HS-5 (cell line): ENCODE data around the gene CGNL1.

Experiments
- DNase-seq: peaks from one replicate; pipeline ENCODE4 v3.0.0-alpha.2; 2012; ENCODE audit warnings: low read depth

CGNL1 gene

DNA sequence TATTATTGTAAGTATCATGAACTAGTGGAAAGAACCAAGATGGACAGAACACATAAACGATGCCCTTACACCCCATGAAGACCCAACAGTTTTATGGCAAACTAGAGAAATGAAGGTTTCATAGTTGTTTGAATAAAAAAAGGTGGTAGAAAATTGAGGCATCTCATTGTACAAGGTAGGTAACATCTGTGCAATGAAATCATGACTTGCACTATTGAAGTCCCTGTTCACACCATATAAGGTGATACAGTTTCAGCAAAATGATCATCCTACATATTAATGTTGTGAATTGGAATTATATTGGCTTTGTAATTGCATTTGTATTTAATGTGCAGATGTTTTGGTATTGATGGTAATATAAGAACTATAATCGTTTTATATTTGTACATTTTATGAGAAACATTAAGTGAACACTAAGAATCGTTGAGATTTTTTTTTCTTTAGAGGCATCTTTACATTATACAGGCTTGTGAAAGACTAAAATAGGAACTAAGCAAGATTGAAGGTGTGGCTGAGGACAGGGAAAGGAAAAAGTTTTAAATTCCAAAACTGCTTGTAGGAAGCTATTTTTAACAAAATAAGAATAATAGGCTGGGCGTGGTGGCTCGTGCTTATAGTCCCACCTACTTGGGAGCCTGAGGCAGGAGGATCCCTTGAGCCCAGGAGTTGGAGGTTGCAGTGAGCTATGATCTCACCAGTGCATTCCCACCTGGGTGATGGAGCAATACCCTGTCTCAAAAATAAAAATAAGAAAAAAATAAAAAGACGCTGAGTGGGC, 48.5 kb downstream of the CGNL1 start:
- DNase-seq, result no peak

DNA sequence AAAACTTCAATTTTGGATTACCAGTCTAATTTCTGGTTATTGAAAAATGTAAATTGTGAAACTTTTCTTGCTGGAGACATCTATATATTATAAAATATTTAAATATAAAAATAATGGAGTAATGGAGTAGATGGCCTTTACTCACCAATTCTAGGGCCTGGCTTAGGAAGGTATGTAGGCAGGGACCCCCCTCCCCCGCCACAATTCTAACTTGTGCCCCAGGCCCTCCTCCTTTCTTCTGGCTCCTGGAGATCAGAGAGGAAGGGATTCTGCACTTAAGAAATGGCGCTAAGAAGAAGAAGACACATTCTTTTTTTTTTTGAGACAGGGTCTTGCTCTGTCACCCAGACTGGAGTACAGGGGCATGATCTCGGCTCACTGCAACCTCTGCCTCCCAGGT, 49.5 kb downstream of the CGNL1 start:
- DNase-seq, result no peak

GRCh38 chr15:57427367-57427821, 51.1 kb downstream of the CGNL1 start:
- DNase-seq, result no peak

GRCh38 chr15:57432141-57432741, 55.9 kb downstream of the CGNL1 start:
- no peak for DNase-seq

DNA sequence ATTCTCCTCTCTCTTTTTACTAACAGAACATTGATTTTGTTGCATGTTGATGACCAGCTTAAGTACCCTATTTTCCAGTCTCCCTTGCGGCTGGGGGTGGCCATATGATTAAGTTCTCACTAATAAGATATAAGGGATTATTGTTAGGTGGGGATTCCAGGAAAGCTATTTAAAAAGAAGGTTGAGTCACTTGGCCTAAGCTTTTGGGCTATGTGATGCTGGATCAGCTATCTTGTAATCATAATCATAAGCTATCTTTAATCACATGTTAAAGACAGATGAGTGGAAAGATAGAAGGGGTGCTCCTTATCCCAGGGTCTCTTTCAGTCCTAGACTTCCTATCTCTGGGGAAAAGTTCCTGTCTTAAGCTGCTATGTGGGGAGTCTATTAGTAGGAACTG, 59.9 kb downstream of the CGNL1 start:
- DNase-seq, result no peak

GRCh38 chr15:57436961-57437360, 60.7 kb downstream of the CGNL1 start:
- no peak for DNase-seq

DNA sequence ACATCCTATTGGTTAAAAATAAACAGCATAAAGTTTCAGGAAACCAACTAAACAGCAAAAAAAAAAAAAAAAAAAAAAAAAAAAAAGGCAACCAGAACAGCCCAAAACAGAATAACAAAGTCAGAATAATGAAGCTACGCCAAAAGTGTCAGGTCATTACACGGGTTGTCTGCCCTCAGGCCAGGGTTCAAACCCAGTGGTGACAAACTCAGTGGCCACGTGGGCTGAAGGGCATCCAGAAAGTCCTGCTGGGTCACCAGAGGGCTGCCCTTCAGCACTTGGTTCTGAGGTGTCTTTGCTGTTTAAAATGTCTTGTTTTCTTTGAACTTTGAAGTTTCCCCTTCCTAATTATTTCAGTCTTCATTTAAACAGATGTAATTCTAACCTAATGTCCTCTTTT, 61.3 kb downstream of the CGNL1 start:
- no peak for DNase-seq

DNA sequence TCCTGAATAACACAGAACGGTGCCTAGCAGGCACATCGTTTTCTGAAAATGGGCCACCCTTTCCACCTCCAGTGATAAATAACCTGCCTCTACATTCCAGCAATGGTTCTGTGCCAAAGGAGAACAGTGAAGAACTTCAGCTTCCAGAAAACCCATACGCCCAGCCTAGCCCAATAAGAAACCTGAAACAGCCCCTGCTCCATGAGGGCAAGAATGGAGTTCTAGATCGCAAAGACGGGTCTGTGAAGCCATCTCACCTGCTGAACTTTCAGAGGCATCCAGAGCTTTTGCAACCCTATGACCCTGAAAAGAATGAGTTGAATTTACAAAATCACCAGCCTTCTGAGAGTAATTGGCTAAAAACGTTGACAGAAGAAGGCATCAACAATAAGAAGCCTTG, 61.9 kb downstream of the CGNL1 start:
- DNase-seq, result no peak

DNA sequence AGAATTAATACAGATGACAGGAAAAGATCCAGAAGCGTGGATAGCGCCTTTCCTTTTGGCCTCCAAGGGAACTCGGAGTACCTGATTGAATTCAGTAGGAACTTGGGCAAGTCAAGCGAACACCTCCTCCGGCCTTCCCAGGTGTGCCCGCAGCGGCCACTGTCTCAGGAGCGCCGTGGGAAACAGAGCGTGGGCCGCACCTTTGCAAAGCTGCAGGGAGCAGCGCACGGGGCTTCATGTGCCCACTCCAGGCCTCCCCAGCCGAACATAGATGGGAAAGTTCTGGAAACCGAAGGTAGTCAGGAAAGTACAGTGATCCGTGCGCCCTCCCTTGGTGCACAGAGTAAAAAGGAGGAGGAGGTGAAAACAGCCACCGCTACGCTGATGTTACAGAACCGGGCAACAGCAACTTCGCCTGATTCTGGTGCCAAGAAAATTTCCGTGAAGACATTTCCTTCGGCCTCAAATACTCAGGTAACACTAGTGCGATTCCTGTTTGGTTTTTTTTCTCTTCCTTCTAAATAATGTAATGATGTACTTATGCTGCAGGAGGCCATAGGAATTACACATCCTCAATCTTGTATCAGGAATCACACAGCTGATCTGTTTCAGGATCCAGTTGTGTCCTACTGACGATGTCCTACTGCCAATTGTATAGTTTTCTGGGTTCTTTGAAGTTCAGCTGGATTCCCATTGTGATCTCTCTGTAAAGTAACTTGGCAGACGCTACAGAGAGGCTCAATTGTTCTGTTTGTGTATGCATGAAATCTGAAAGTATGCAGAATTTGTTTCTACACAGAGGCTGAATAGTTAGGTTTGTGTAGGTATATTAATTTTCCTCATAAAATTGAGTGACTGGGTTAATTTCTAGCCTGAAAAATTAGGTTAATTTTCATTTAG, 63.1 kb downstream of the CGNL1 start:
- DNase-seq, result no peak

DNA sequence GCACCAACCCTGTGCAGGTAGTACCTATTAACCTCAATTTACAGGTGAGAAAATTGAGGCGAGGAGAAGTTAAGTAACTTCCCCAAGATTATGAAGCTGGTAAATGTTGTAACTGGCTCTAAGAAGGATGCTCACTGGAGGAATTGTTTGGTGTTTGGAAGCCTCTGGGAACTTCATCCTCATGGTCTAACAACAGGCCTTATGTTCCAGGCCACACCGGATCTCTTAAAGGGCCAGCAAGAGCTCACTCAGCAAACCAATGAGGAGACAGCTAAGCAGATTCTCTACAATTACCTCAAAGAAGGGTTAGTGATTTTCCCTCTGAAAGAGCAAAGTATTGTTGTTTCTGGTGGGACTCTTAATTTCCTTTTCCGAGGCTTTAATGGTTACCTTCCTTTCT, 63.9 kb downstream of the CGNL1 start:
- no peak for DNase-seq

DNA sequence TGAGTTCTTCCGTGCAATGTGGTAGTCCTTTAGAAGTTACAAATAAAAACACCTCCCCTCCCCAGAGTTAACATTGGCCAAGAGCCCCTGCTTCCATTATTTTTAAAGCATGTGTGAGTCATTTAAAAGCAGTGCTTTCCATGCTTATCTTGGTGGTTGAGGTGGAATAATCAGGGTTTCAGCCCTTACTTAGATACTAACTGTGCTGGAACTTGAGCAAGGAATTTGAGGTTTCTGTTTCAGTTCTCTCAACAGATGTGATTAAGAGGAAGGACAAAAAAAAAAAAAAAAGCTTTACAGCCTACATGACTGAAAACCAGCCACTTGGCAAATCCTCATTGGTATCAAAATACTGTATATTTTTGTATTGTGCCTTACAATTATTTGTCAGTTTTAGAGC, 64.5 kb downstream of the CGNL1 start:
- DNase-seq, result peak; percentile 47

DNA sequence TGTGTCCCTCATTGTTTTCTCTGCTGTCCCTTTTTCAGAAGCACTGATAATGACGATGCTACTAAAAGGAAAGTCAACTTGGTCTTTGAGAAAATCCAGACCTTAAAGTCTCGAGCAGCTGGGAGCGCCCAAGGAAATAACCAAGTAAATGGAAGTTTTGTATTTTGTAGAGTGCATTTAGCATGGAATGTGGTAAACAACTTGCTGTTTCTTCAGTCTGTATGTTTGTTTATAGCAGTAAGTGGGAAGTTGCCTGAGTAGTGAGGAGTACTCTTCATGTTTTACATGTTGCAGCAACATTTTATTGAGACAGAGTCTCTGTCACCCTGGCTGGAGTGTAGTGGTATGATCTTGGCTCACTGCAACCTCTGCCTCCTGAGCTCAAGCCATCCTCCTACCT, 66.0 kb downstream of the CGNL1 start:
- no peak for DNase-seq

GRCh38 chr15:57443486-57443885, 67.2 kb downstream of the CGNL1 start:
- no peak for DNase-seq

- no peak for DNase-seq
Measured at GRCh38 chr15:57444877-57445513, 68.7 kb downstream of the CGNL1 start.

GRCh38 chr15:57445872-57446271, 69.6 kb downstream of the CGNL1 start:
- DNase-seq, result no peak

DNA sequence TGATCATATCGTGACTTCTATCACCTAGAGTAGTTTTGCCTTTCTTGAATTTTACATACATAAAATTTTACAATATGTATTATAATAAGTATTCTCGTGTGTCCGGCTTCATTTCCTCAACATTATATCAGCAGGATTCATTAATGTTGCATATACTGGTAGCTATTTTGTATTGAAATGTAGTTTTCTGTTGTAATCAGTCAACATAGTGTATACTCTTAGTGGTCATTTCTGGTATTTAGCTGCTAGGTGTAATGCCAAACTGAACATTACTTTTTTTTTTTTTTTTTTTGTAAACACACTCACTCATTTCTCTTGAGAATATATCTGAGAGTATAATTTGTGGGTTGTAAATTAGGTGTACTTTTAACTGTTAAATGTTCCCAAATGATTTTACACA, 70.1 kb downstream of the CGNL1 start:
- DNase-seq, result no peak

- no peak for DNase-seq
Measured at GRCh38 chr15:57451555-57451954, 75.2 kb downstream of the CGNL1 start.

DNA sequence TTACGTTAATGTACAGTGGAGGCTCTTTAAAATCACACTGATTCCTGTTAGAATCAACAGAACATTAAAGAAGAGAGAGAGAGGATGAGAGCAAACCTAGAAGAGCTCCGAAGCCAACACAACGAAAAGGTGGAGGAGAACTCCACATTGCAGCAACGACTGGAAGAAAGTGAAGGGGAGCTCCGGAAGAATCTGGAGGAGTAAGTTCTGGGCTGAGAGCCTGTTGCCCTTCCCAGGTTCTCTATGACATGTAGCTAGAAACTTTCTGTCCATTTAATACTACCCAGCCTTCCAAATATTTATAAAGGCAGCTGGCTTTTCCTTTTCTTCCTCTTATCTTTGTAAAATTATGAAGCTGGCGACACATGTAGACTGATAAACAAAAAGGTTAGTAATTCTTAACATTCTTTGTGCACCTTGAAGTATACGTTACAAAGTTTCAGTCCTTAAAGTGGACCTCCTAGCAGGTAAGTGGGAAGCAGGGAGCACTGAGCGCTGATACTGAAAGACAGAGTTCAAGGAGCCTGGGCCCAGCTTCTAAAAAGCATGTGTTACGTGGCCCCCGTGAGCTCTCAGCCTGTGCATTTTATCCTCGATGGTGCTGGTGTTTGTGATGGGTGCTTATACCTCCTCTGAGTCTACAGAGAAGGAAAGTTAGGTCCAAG, 75.9 kb downstream of the CGNL1 start:
- DNase-seq, result no peak

DNA sequence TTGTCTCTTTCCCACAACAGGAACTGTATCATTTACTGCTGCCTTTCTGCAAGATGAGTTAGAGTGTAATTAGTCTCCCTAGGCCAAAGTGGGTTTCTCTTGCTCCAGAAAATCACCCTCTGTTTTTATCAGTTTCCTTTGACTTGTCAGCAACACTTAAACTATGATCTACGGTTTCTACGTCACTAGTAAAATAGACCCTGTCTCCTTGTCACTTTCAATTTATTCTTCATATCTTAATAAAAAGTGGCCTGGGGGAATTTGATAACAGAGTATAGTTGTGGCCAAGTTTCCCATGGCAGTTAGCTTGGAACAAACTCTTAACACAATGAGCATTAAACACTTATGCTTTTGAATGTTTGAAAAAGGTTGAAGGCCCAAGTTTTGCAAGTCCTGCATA, 79.6 kb downstream of the CGNL1 start:
- DNase-seq, result no peak

DNA sequence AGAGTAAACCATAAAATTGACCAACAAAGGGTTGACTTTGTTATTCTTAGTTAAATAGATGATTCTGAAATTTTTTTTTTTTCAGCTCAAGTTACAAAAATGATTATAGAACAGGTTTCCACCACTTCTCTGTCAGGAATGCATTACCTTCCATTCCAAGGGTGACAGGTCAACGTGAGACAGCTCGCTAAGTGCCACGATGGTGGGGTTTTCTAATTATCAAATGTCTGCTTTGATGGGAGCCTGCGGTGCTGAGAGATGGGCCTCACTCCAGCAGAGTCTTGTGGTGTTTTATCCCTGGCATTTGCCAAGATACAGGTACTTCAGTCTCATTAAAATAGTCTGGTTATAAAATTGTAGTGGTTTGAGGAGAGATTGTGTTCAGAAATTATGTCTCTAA, 80.3 kb downstream of the CGNL1 start:
- no peak for DNase-seq

DNA sequence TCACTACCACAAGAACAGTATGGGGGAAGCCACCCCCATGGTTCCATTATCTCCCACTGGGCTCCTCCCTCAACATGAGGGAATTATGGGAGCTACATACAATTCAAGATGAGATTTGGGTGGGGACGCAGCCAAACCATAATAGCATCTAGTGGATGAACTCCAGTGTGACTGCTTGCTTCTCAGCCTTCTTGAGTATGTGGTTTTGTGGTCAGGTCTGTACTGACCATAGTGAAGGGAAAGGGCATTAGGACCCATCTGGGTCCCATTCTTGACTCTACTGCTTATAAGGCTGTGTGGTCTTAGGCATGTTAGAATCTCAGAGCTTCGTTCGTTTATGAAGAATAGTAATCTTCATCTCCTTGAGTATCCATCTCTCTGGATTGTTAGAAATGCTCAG, 81.4 kb downstream of the CGNL1 start:
- DNase-seq, result no peak

DNA sequence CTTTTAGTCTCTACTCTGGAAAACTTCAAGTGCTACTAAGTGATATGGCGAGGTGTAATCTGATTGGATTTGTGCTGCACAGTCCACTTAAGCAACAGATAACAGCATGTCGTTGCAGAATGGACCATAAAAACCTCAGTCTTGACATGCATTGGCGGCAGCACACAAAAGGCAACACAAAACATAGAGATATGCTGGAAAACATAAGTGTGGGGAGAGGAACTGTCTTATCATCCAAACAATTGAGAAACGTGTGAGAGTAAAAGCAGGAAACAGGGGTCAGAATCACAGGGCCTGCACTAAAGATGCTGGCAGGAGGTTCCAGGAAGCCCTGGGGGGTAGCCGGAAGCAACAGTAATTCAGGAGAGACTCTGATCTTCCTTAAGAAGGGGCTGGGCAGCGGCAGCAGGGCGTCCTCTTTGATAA, 82.1 kb downstream of the CGNL1 start:
- no peak for DNase-seq
